Measurements from ENCODE around the gene NLGN1.

GRCh38 chr3:173351886-173352285, 45.7 kb upstream of the NLGN1 start:
- TF ChIP-seq ZNF565 (CRISPR knock-in tag; conservative IDR thresholded peaks at IDR 0.05; ENCODE audit: low read depth) (no peak), ARNTL (CRISPR knock-in tag; IDR thresholded peaks at IDR 0.05; ENCODE audit: borderline replicate concordance, low read depth) (no peak), TOX (CRISPR knock-in tag; IDR thresholded peaks at IDR 0.05; ENCODE audit: borderline replicate concordance) (no peak), OSR1 (CRISPR knock-in tag; IDR thresholded peaks at IDR 0.05) (no peak)
- TF ChIP-seq, protein P1, sequence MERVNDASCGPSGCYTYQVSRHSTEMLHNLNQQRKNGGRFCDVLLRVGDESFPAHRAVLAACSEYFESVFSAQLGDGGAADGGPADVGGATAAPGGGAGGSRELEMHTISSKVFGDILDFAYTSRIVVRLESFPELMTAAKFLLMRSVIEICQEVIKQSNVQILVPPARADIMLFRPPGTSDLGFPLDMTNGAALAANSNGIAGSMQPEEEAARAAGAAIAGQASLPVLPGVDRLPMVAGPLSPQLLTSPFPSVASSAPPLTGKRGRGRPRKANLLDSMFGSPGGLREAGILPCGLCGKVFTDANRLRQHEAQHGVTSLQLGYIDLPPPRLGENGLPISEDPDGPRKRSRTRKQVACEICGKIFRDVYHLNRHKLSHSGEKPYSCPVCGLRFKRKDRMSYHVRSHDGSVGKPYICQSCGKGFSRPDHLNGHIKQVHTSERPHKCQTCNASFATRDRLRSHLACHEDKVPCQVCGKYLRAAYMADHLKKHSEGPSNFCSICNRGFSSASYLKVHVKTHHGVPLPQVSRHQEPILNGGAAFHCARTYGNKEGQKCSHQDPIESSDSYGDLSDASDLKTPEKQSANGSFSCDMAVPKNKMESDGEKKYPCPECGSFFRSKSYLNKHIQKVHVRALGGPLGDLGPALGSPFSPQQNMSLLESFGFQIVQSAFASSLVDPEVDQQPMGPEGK (CRISPR knock-in tag; IDR thresholded peaks at IDR 0.05; ENCODE audit: borderline replicate concordance) = no peak

Data from SK-N-SH treated with all-trans-retinoic acid at 6 μM for 48 hours (cell line).